A549 (cell line): Measurements from ENCODE around the gene CAMK1G.

ENCODE experiments used
- BHLHE40 ChIP-seq: IDR thresholded peaks from 2 replicates; pipeline ENCODE4 v1.6.1; 2012; ENCODE audit warnings: low read depth, low read length, inconsistent platforms
- CHD2 ChIP-seq: fragments of 150-350 bp; IDR thresholded peaks from 2 replicates; pipeline ENCODE4 v1.6.1; 2014; ENCODE audit warnings: low read length; ENCODE audit not compliant: partially characterized antibody
- KDM1A ChIP-seq: fragments of 200-600 bp; sonication (generic); IDR thresholded peaks from 2 replicates; pipeline ENCODE4 v1.6.1; 2016; ENCODE audit warnings: low read depth, mild to moderate bottlenecking
- KDM5A ChIP-seq: fragments of 200-600 bp; sonication (generic); IDR thresholded peaks from 2 replicates; pipeline ENCODE4 v1.6.1; 2016; ENCODE audit warnings: antibody characterized with exemption, mild to moderate bottlenecking
- MAFK ChIP-seq: fragments of 450-650 bp; IDR thresholded peaks from 2 replicates; pipeline ENCODE4 v1.6.1; 2014; ENCODE audit not compliant: partially characterized antibody
- SREBF2 ChIP-seq: fragments of 450-650 bp; IDR thresholded peaks from 2 replicates; pipeline ENCODE4 v1.6.1; 2014; ENCODE audit warnings: mild to moderate bottlenecking, moderate library complexity
- TF ChIP-seq, protein P1 (sequence below): fragments of >200 bp; sonication (Bioruptor Twin); formaldehyde crosslinking; IDR thresholded peaks from 3 replicates; pipeline ENCODE4 v1.5.1; 2016

DNA sequence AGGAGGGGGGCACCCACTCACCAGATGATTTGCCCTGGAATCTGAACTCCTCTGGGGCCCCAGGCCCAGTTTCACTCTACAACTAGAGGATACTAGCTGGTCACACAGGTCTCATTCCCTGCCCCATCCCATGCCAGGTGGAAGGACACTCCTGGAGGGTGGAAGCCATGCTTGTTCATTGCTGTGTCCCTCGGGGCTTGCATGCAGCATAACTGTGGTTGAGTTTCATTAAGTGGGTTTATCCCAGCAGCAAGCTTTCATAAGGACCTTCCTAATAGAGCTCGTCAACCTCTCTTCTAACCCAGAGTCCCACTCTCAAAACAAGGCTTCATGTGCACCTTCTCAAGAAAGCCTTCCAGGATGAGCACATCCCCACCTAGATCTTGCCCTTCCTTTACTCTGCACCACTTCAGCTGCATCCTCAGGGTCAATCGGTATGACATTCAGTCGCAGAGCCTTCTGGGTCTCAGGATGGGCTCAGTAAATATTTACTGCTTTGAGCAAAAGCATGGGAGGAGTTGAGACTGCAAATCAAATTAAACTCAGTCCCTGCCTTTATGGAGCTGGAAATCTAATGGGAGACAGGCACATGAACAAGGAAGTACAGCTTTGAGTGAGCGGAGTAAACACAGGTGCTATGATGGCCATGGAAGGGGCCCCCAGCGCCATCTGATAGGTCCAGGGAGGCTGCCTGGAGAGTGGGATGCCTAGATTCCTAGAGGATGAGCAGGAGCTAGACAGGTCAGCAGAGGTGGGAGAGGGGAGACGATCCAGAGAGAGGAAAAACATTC lies 36.4 kb downstream of the CAMK1G start:
- TF ChIP-seq MAFK, result no peak
- TF ChIP-seq, protein P1, sequence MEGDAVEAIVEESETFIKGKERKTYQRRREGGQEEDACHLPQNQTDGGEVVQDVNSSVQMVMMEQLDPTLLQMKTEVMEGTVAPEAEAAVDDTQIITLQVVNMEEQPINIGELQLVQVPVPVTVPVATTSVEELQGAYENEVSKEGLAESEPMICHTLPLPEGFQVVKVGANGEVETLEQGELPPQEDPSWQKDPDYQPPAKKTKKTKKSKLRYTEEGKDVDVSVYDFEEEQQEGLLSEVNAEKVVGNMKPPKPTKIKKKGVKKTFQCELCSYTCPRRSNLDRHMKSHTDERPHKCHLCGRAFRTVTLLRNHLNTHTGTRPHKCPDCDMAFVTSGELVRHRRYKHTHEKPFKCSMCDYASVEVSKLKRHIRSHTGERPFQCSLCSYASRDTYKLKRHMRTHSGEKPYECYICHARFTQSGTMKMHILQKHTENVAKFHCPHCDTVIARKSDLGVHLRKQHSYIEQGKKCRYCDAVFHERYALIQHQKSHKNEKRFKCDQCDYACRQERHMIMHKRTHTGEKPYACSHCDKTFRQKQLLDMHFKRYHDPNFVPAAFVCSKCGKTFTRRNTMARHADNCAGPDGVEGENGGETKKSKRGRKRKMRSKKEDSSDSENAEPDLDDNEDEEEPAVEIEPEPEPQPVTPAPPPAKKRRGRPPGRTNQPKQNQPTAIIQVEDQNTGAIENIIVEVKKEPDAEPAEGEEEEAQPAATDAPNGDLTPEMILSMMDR, result no peak
- no peak for TF ChIP-seq KDM5A
- TF ChIP-seq KDM1A, result no peak
- no peak for TF ChIP-seq SREBF2
- no peak for TF ChIP-seq BHLHE40
- TF ChIP-seq CHD2, result no peak
